GM21515 (cell line): Measurements from ENCODE around the gene SMAD3.

ENCODE experiments used
- ATAC-seq: cut with Tn5 transposase; IDR thresholded peaks from one replicate; pipeline ENCODE4 v1.9.1; 2021; ENCODE audit not compliant: unreplicated experiment

SMAD3 gene

DNA sequence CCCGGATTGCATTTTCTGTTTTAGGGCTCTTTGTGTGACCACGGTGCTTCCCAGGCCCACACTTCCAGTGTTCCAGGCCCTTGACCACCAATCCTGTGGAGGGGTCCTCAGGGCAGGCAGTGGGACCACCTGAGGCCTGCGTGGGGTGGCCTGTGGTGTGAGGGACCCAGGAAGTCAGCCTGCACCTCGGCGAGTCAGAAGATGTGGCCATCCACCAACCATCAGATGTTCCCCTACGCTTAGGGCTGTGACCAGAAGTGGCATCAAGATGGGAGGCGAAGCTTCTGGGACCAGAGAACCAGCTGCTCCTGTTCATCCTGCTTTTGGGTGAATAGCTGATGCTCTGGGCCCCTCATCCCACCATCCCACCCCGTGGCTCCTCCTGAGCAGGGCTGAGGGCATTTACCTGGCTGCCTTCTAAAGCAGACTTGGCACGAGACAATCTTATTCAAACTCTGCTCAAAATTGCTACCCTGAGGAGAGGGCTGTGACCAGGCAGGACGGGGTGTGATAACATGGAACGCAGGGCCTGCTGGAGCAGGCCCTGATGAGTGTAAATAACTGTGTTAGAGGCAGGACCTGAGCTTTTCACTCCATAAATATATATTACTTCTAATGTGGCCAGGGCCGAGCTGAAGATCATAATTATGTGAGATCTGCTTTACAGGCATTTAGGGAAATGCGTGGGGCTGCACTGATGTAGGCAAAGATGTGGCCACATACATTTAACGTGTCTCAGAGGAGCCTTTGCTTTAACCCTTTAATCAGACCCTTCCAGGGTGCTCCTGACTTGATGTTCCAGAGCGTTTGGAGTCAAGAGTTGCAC is 28.8 kb downstream of the SMAD3 start:
- ATAC-seq, result no peak

DNA sequence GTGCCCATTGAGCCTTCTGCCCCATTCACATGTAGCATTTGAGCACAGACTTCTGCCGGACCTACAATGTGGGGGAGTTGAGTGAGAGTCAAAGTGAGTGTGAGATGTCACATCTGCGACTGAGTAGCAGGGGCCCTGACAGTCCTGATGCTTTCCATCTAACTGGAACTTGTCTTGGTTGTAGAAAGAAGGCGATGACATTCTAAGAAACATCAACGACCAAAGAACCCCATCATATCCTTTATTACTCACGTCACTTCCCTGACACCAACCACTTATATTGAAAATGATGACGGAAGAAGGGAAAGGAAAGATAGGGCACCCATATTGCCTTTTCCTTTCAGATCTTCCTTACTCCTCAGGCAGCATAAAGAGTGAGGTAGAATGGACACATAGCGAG is 30.5 kb downstream of the SMAD3 start:
- no peak for ATAC-seq

DNA sequence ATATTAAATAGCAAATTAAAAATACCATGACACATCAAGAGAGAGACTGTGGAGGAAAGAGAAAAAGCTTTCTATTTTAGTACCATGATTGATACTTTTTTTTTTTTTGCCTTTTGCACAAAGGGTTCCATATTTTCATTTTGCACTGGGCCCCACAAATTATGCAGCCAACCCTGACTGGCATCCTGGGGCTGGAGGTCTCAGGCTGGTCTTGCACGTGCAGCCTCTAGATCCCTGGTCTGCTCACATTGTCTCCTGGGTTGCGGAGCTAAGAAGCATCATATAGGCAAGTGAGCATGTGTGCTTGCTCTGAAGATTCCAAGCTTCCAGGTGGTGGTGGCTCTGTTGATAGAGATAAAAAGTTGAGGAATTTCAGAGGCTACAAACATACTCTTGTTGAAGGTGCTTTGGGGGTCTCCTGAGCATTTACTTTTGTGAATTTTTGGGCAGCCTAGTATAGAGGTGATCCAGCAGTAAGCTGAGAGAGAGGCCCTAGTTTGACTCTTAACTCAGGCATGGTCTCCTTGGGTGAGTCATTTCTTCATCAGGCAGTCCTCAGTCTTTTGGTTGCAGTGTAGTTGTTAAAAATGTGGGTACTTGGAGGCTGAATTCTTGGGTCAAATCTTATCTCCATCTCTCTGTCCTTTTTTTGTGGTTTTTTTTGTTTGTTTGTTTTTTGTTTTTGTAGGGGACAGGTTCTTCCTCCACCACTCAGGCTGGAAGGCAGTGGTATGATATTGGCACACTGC is 31.3 kb downstream of the SMAD3 start:
- no peak for ATAC-seq

DNA sequence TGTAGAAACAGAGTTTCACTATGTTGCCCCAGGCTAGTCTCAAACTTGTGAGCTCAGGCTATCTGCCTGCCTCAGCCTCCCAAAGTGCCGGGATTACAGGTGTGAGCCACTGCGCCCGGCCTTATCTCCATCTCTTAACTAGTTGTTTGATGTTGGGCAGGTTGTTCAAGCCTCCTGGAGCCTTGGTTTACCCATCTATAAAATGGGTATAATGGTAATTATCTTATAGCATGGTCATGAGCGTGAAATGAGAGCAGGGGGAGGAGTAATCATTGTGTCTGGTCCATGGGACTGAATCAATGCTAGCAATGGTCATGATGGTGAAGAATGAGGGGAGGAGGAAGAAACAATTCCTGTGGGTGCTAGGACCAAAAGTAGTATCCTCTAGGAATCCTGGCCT is 32.0 kb downstream of the SMAD3 start:
- no peak for ATAC-seq

DNA sequence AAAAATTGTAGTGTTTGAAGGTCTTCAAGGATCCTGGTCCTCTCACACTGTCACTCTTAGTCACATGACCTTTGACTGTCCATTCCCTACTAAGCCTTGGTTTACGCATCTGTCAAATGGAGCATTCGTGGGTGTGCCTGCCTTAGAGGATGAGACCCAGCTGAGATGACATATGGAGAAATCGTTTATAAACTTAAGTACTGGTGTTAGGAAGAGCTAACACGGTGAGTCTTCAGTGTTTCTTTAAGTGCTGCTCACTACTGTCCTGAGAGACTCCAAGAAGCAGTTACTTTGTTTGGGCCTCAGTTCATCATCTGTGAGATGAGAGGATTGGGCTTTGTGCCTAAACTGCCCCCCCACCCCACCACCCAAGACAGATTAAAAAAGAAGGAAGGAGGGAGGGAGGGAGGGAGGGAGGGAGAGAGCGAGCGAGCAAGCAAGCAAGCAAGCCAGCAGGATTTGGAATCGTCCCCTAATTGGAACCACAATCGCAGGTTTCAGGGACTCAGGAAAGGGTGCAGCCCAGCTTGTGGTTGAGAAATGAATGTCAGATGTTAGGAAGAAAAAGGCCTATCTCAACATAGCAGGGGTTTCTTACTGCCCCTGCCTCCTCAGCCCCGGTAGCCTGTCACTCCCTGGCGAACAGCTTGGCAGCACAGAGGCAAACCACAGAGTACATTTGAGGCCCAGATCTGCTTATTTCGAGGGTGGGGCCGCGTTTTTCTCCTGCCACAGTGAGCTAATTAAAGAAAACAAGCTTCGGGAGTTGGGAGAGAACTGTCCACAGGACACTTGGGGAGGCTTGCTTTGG is 32.7 kb downstream of the SMAD3 start:
- ATAC-seq, result no peak

DNA sequence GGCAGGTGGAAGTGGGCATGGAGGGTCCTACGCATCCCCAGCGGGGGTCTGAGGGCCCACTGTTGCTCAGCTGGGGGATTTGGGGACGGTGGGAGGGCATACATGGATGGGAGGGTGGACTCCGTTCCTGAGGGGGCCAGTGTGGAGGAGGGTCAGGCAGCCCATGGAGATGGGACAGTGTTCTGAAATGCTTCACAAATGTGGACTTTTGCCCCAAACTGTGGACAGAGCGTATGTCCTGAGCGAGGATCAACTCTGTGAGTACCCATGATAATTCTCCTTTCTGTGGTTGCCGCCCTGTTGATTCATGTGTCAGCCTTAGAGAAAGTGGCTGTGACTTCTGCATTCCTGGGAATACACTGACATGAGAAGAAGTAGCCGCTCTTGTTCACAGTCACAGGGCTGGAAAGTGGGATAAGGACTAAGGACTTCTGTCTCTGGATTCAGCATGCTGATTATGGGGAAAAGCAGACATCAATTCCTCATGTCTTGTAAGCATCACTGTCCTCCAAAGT is 33.4 kb downstream of the SMAD3 start:
- no peak for ATAC-seq

DNA sequence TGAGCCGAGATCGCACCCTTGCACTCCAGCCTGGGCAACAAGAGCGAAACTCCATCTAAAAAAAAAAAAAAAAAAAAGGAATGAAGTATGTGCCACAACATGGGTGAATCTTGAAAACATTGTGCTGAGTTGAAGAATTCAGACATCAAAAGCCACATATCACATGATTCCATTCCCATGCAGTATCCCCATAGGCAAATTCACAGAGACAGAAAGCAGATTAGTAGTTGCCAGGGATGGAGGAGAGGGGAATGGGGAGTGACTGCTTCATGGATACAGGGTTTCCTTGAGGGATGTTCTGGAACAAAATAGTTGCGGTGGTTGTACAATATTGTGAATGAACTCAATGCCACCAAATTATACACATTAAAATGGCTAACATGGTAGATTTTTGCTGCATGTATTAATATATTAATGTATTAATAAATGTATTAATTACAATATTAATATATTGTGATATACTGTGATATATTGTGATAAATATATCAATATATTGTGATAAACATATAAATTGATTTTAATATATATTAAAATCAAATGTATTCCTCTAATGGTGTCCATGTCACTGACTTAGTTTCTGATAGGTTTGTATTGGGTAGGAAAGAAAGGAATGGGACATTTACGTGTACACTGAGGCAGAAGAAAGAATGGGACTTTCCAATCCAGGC is 34.9 kb downstream of the SMAD3 start:
- ATAC-seq, result no peak

DNA sequence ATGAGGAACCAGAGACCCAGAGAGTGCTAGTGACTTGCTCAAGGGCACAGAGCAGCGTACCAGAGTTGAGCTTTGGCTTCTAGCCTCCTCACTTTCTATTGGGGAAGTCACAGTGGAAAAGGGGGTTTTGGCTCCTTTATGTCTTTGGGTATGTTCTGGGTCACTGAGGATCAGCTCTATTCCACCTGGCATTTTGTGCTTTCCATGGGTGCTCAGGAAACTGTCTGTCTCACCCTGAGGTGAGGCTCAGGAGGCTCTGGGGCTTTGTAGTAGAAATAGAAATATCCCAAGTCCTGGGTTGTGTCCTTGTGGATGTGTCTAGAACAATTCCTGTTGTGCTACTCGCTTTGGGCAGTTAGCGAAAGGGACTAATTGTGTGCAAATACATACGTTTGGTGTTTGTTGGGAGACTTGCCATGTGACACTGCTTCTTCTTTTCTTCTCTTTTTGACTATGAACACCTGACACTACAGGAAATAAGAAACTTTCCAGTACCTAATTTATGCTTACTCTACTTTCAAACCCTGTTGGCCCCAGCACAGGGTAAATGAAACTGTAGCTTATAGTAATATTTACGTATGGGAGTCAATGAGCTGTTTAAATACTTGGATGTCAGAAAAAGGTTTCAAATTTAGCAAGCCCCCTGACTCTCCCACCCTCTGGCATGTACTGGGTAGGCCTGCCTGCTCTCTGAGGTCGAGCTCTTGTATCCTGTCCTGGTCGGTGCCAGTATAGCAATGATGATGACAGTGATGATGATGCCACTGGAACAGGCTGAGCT is 35.6 kb downstream of the SMAD3 start:
- ATAC-seq, result peak; percentile 61

DNA sequence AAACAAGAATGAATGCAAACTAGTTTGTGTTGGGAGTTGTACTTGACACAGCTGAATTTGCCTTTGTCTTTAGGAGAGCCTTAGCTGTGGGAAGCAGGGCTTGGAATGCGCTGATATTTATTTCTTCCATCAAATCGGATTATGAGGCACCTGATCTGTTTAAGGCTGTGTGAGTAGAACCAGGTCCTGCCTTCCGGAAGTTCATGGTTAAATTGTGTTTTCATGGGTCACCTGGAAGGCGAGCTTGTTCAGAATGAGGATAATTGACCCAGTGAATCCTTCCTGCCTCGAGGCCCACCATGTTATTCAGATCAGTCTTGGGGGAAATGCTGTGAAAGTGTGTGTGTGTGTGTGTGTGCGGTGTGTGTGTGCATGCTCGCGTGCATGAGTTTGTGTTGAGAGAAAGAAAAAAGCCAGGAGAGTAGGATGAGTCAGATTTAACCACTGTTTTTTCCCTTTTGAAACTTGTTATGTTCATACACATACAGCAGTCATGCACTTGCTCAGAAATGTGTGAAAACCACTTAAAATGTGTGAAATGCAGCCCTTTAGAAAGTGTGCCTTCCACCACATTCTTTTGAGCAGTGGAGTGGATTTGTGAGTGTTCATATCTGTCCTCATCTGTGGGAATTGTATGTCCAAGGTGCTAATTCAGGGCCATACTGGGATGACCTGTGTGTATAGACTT is 36.7 kb downstream of the SMAD3 start:
- peak; percentile 28 for ATAC-seq

DNA sequence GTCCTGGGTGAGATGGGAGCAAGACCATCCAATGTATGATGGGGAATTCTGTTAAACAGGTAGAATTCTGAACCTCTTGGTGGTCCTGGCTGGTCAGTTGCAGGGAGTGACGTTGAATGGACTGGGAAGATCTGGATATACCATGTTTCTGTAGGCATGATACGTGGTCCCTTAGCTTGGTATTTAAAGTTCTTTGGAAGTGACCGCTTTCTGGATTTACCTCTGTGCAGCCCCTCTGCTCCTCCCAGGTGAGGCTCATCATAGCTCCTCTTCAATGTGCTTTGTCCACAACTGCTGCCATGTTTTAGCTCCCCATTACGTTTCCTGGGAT is 37.2 kb downstream of the SMAD3 start:
- no peak for ATAC-seq

DNA sequence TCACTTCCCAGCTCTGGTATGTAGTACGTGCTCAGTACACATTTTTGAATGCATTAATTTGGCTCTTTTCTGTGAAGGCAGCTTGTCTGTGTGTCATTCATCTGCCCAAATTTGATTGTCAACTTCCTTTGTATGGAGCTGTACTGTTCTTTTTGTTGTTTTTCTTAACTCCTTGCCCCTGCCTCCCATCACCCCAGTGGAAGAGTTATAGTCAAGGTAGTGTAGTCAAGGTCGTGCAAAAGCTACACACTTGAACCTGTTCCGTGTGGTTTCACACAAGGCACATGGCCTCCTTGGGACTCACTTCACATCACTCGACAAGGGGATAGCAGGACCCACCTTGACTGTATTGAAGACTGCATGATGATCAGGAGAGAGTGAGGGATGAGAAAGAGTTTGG is 37.6 kb downstream of the SMAD3 start:
- ATAC-seq, result no peak

DNA sequence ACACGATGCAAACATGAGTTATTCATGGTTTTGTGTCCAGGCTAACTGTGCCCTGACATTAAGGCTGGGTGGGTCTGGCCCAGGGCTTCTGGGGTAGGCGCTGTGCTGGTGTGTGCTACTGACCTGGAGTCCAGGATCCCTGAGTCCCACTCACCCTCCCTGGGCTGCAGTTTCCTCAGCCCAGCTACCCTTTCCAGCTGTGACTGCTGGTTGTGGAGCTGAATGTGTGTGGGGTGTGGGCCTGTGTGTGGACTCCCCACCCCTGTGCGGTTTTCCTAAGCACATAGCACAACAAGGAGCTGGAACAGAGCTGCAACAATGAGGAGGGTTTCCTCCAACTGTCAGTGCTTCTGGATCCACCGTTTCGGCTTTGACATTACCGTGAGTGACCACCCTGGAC is 38.0 kb downstream of the SMAD3 start:
- no peak for ATAC-seq

DNA sequence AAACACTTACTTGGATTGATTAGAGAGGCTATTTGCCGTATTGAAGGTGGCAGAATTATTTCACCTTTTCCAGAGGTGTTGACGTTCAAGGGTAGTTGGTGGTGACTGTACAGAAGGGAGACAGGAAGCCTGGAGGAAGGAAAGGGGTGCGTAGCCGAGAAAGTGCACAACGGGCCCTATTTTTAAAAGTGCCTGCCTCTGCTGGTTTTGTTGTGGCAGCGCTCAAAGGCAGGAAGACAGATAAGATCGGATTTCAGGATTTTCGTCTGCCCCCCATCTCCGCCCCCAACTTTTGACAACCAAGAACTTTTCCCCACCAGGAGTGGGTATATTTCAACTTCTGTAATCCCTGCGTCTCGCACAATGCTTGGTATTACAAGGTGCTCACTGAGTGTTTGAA is 38.5 kb downstream of the SMAD3 start:
- no peak for ATAC-seq

DNA sequence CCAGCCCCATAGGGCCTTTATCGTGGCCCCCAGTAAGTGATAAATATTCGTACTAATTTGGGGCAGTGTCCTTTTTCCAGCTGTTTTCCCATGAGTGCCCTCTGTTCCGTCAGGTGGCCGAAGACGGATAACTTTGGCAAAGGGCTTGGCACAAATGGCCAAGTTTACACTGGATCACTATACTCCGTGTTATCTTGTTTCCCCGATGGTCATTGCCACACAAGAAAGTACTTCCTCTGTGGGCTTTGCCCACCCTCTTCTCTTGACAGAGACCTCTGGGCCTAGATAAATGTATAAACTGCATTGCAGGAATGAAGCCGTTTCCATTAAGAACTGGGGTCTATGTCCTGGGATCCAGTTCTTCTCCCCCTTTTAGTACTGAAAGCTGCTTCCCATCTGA is 39.1 kb downstream of the SMAD3 start:
- no peak for ATAC-seq

DNA sequence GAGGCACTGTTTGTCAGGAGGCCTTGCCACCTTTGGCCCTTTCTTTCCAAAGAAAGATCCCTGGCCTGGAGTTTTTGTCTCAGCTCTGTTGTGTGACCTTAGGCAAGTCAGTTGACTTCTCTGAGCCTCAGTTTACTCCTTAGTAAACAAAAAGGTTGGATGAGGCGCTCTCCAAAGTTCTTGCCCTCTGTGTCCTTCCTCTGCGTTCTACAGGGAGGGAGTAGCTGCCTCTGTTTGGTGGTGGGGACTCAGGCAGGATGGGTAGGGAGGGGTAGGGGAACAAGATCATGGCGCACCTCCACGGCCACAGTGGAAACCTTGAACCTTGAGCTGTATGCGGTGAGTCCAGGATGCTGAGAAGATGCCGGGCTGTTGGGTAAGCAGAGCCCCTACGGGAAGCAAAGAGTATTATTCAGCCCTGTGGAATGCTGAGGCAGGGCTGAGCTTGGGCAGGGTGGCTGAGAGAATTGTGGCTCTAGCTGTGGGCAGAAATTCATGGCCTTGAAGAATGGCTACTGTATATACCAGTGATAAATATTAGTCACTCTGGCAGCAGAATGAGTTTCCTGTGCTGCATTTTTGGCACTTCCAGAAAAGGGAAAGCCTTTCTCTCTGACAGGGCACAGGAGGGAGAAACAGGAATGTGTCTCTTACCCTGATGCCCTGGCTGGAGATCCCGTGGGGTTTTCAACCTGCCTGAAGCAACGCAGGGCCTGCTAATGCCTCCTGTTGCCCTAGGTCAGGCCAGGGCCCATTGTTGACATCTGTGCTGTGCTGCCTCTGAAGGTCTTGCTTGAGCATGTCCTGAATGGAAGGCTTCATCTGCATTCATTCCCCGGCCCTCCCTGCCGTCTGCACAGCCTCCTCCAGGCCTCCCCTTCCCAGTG is 39.9 kb downstream of the SMAD3 start:
- no peak for ATAC-seq

DNA sequence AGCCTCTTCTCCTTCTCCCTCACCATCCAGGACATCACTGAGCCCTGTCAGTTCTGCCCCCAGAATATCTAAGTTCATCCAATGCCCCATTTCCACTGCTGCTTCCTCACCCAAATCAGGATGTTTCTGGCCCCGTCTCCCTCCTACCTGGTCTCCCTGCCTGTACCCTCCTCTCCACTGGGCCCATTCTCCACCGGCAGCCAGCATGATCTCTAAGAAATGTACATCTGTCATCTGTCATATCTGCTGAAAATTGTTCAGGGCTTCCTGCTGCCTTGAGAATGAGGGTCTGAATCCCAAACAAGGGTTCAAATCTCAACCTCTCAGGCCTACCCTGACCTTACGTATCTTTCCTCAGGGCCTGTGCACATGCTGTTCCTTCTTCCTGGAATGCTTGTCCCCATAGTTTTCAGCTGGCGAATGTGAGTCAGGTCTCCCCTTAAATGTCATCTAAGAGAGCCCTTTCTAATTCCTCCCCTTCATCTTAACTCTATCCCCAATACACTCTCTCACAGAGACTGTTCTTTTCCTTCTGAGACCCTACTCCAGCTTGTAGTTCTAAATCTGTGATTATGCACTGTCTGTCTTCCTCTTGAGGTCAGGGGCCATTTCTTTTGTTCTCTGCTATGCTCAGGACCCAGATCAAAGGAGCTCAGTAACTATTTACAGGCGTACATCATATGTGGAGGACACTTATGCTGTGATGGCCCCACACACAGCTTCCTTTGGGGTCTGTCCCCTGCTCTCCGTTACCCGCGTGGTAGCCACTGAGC is 40.8 kb downstream of the SMAD3 start:
- ATAC-seq, result no peak

DNA sequence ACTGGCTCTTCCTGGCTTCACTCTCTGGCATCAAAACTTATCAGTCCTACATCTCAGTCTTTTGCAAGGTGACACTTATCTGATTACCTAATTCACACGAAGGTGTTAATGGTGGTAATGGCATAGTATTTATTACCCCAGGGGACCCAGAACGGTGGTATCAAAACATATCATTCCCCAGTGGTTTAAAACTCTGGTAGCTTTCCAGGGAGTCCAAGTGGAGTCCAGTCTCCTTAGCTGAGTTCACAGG is 41.3 kb downstream of the SMAD3 start:
- no peak for ATAC-seq
